NCI-H2171 treated with DMSO at 0.1 percent for 48 hours (cell line): Measurements from ENCODE around the gene RAB20.
"Not testable (repeated sequence)": the region's sequence is repeated elsewhere in the genome, so short reads cannot be mapped to it uniquely, and the experiment has no call there.

Experiments used
- DNase-seq: peaks from one replicate; lab custom pipeline; 2025; lab: John Stamatoyannopoulos, UW

Gene RAB20

GRCh38 chr13:110554946-110555345 lies 6.6 kb downstream of the RAB20 start:
- DNase-seq, result no peak

GRCh38 chr13:110554227-110554836 lies 7.2 kb downstream of the RAB20 start:
- no peak for DNase-seq

- DNase-seq, result no peak
Measured at GRCh38 chr13:110553417-110553816, 8.1 kb downstream of the RAB20 start.

GRCh38 chr13:110552767-110553166 lies 8.8 kb downstream of the RAB20 start:
- no peak for DNase-seq

- DNase-seq, result no peak
Measured at GRCh38 chr13:110551284-110551683, 10.2 kb downstream of the RAB20 start.

- no peak for DNase-seq
Measured at GRCh38 chr13:110549795-110550160, 11.7 kb downstream of the RAB20 start.

- no peak for DNase-seq
Measured at GRCh38 chr13:110548891-110549794, 12.4 kb downstream of the RAB20 start.

GRCh38 chr13:110546926-110547325 lies 14.6 kb downstream of the RAB20 start:
- DNase-seq, result no peak

- no peak for DNase-seq
Measured at GRCh38 chr13:110546378-110546777, 15.1 kb downstream of the RAB20 start.

GRCh38 chr13:110542169-110542796 lies 19.2 kb downstream of the RAB20 start:
- DNase-seq, result no peak

- DNase-seq, result no peak
Measured at GRCh38 chr13:110541526-110541920, 20.0 kb downstream of the RAB20 start.

- no peak for DNase-seq
Measured at GRCh38 chr13:110540871-110541525, 20.5 kb downstream of the RAB20 start.

GRCh38 chr13:110539894-110540293 lies 21.6 kb downstream of the RAB20 start:
- no peak for DNase-seq

GRCh38 chr13:110538632-110539031 lies 22.9 kb downstream of the RAB20 start:
- DNase-seq, result no peak

GRCh38 chr13:110536006-110536693 lies 25.4 kb downstream of the RAB20 start:
- no peak for DNase-seq

GRCh38 chr13:110535526-110535925 lies 26.0 kb downstream of the RAB20 start:
- DNase-seq, result no peak

- DNase-seq, result no peak
Measured at GRCh38 chr13:110533771-110534670, 27.5 kb downstream of the RAB20 start.

GRCh38 chr13:110532258-110532657 lies 29.3 kb downstream of the RAB20 start:
- DNase-seq, result not testable (repeated sequence)

GRCh38 chr13:110531671-110532083 lies 29.8 kb downstream of the RAB20 start:
- DNase-seq, result no peak

- DNase-seq, result no peak
Measured at GRCh38 chr13:110531100-110531499, 30.4 kb downstream of the RAB20 start.
